Thoracic aorta (tissue), 2 donors: ENCODE measurements around the gene PRRC2A. TPM values are rescaled to one million over a fixed set of nuclear protein-coding genes. Genes with fewer than 3 reads are reported as not detected.

Experiments
- ATAC-seq: fragments of 150-250 bp; one replicate; pipeline ENCODE4 v1.8.0; 2017; ENCODE audit warnings: low read depth; ENCODE audit not compliant: insufficient number of reproducible peaks, low FRiP score
- DNase-seq: peaks from one replicate; pipeline ENCODE4 v3.0.0-alpha.2; 2020; ENCODE audit warnings: low spot score
- H3K27ac ChIP-seq, 2 donors: fragments of 200-600 bp; sonication (generic); 1 replicate in 1 of 2; 2 replicates in 1 of 2; pipeline ENCODE4 v1.5.1; 2016; ENCODE audit warnings: mild to moderate bottlenecking in 2 of 2, moderate library complexity in 2 of 2
- H3K27me3 ChIP-seq: fragments of 200-600 bp; sonication (generic); replicated peaks from 2 replicates; pipeline ENCODE4 v1.6.0; 2016; ENCODE audit warnings: mild to moderate bottlenecking; ENCODE audit not compliant: insufficient read depth
- H3K36me3 ChIP-seq: fragments of 200-600 bp; sonication (generic); one replicate; pipeline ENCODE4 v1.5.1; 2016
- H3K4me1 ChIP-seq, 2 donors: fragments of 200-600 bp; sonication (generic); 1 replicate in 1 of 2; 2 replicates in 1 of 2; pipeline versions ENCODE4 v1.5.1 to v1.6.0; 2016; ENCODE audit warnings: low read depth in 2 of 2, mild to moderate bottlenecking in 1 of 2; ENCODE audit not compliant: control insufficient read depth in 1 of 2
- H3K4me3 ChIP-seq: fragments of 200-600 bp; sonication (generic); 2 replicates; pipeline ENCODE4 v1.5.1; 2016; ENCODE audit warnings: mild to moderate bottlenecking
- H3K9me3 ChIP-seq: fragments of 200-600 bp; sonication (generic); 2 replicates; pipeline ENCODE4 v1.5.1; 2016
- total RNA-seq, 2 donors: library from RNA; depleted of rRNA; stranded (reverse); fragments of >200 nt; gene quantifications; one replicate each; pipeline versions ENCODE4 v1.1.0 to v1.2.3, GENCODE V29; 2016
- TF ChIP-seq, protein P1 (sequence below): fragments of 200-600 bp; sonication (generic); IDR thresholded peaks from one replicate; pipeline ENCODE4 v1.5.1; 2019; ENCODE audit warnings: antibody characterized with exemption

The PRRC2A gene
- total RNA-seq, 2 donors from 2014 or later, result 94.2 to 130 TPM

DNA sequence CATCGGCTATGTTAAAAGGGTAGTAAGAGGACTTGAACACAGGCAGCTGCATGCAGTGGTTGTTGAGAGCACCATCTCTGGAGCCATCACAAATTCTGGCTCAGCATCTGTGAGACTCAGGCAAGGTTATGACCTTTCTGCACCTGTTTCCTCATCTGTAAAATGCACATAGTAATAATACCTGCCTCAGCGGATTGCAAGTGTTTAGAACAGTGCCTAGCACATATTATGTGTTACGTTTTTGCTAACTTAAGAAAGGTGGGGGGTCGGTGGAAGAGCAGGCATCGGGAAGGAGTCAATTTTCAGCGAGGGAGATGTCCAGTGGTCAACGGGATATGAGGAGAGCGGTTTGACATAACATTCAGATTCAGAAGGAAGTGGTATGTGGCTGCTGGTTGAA, 57.4 kb downstream of the PRRC2A start:
- Histone ChIP-seq H3K4me3 (no peak overlapping the region), H3K27ac (no peak overlapping the region), H3K9me3 (no peaks in the 10 kb centered on the region), H3K36me3 (no peaks in the 10 kb centered on the region), H3K4me1 (peaks cover 0 to 15% of the 10 kb centered on the region in 2 donors), H3K27me3 (no peaks in the 10 kb centered on the region)
- TF ChIP-seq, protein P1, sequence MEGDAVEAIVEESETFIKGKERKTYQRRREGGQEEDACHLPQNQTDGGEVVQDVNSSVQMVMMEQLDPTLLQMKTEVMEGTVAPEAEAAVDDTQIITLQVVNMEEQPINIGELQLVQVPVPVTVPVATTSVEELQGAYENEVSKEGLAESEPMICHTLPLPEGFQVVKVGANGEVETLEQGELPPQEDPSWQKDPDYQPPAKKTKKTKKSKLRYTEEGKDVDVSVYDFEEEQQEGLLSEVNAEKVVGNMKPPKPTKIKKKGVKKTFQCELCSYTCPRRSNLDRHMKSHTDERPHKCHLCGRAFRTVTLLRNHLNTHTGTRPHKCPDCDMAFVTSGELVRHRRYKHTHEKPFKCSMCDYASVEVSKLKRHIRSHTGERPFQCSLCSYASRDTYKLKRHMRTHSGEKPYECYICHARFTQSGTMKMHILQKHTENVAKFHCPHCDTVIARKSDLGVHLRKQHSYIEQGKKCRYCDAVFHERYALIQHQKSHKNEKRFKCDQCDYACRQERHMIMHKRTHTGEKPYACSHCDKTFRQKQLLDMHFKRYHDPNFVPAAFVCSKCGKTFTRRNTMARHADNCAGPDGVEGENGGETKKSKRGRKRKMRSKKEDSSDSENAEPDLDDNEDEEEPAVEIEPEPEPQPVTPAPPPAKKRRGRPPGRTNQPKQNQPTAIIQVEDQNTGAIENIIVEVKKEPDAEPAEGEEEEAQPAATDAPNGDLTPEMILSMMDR, result no peak
- DNase-seq (no peak), ATAC-seq (no peak)

- DNase-seq (peak; percentile 52), ATAC-seq (peak; percentile 91)
- Histone ChIP-seq H3K9me3 (no peaks in the 10 kb centered on the region), H3K36me3 (no peaks in the 10 kb centered on the region), H3K27ac (peak within 1 kb of the TSS; percentile 17 to 65), H3K4me3 (peak within 1 kb of the TSS; percentile 82), H3K4me1 (peaks cover 0 to 15% of the 10 kb centered on the region in 2 donors), H3K27me3 (no peaks in the 10 kb centered on the region)
- TF ChIP-seq, protein P1, result peak; percentile 58
Measured at GRCh38 chr6:31680226-31681134, 60.0 kb downstream of the PRRC2A start, which contains the start of gene LY6G5C. Gene LY6G5C (minus strand): TSS chr6:31681067. CDS start chr6:31680373, 694 bp downstream.

GRCh38 chr6:31681135-31681671, 60.7 kb downstream of the PRRC2A start:
- DNase-seq (no peak), ATAC-seq (no peak)
- TF ChIP-seq, protein P1, result peak; percentile 29
- Histone ChIP-seq H3K4me1 (peaks cover 0 to 15% of the 10 kb centered on the region in 2 donors), H3K27me3 (no peaks in the 10 kb centered on the region), H3K9me3 (no peaks in the 10 kb centered on the region), H3K4me3 (peak overlapping the region; percentile 82), H3K36me3 (no peaks in the 10 kb centered on the region), H3K27ac (peak overlapping the region in 1 of 2 donors; percentile 65)

DNA sequence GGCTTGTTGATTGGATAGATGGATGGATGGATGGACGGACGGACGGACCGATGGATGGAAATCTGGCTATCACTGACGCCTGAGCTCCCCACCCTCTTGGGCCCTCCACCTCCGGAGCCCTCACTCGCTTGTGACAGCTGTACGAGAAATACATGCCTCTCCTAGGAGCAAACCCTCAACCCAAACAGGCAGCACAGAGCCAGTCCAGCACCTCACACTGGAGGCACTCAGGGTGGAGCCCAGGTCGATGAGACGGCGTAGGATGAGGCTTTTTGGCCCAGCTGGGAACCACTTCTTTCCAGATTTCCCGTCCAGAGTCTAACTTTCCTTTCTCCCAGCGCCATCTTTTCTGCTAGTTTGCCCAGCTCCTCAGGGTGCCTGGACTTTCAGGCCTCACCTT, 63.1 kb downstream of the PRRC2A start:
- no peak for DNase-seq

DNA sequence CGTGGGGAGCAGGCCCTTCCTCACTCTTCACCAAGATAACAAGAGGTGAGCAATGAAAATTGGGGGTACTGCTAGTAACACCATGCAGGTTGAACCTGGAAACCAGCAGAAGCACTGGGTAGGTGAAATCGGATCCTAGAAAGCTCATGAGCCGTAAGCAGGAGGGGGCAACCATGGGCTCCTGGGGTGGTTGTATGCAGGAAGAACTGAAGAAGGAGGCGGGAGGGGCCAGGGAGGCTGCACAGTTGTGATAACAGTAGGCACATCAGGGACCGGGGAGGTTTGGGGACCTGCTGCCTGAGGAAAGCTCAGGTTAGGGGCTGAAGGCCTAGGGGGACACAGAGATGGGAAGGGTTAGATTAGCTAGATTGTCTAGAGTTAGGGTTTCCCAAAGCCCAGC, 66.0 kb downstream of the PRRC2A start:
- Histone ChIP-seq H3K27ac (no peak overlapping the region), H3K27me3 (no peaks in the 10 kb centered on the region), H3K4me1 (peaks cover 0 to 4% of the 10 kb centered on the region in 2 donors), H3K4me3 (no peak overlapping the region), H3K9me3 (no peaks in the 10 kb centered on the region), H3K36me3 (peaks cover 46% of the 10 kb centered on the region)
- ATAC-seq (no peak), DNase-seq (no peak)
- TF ChIP-seq, protein P1, result no peak

More for the DNA sequence above, 63.1 kb downstream of the PRRC2A start:
- Histone ChIP-seq H3K36me3 (peaks cover 18% of the 10 kb centered on the region), H3K27ac (no peak overlapping the region), H3K27me3 (no peaks in the 10 kb centered on the region), H3K9me3 (no peaks in the 10 kb centered on the region), H3K4me1 (peaks cover 0 to 15% of the 10 kb centered on the region in 2 donors), H3K4me3 (no peak overlapping the region)
- no peak for ATAC-seq
- TF ChIP-seq, protein P1, result no peak
